GM20000 (cell line): Measurements from ENCODE around the gene POFUT2.

ENCODE experiments used
- DNase-seq: peaks from one replicate; pipeline ENCODE4 v3.0.0; 2012; ENCODE audit warnings: low spot score
- TF ChIP-seq, protein P1 (sequence below): IDR thresholded peaks from 2 replicates; pipeline ENCODE4 v1.5.1; 2012; ENCODE audit warnings: mild to moderate bottlenecking, control low read depth; ENCODE audit errors: extremely low read depth, missing control alignments

POFUT2 gene

DNA sequence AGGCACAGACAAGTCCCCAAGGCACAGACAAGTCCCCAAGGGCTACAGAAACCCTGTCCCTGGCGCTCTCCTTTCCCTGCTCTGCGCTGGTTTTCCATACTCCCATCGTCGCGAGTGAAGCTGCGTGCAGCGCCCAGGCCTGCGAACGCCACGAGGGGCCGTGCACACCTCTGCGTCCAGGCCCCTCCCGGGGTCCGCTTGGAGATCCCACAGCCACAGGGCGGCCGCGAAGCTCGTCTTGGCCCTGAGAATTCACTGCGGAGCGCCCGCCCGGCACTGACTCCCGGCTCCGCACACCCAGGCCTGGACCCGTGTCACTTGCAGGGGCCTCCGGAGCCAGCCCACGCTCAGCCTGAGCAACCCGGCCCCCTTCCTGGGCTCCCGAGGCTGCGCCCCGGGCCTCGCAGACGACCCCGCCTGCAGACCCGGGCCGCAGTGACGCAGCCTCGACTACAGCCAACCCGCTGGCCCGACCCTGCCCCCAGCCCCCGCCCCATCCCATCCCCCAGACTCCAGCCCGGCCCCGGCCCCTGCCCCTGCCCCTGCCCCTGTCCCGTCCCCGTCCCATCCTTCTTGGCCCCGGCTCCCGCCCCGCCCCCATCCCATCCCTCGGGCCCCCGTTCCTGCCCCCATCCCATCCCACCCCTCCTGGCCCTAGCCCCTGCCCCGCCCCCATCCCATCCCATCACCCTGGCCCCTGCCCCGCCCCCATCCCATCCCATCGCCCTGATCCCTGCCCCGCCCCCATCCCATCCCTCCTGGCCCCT, 841 bp downstream of the POFUT2 start:
- TF ChIP-seq, protein P1, sequence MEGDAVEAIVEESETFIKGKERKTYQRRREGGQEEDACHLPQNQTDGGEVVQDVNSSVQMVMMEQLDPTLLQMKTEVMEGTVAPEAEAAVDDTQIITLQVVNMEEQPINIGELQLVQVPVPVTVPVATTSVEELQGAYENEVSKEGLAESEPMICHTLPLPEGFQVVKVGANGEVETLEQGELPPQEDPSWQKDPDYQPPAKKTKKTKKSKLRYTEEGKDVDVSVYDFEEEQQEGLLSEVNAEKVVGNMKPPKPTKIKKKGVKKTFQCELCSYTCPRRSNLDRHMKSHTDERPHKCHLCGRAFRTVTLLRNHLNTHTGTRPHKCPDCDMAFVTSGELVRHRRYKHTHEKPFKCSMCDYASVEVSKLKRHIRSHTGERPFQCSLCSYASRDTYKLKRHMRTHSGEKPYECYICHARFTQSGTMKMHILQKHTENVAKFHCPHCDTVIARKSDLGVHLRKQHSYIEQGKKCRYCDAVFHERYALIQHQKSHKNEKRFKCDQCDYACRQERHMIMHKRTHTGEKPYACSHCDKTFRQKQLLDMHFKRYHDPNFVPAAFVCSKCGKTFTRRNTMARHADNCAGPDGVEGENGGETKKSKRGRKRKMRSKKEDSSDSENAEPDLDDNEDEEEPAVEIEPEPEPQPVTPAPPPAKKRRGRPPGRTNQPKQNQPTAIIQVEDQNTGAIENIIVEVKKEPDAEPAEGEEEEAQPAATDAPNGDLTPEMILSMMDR = no peak
- DNase-seq = no peak

DNA sequence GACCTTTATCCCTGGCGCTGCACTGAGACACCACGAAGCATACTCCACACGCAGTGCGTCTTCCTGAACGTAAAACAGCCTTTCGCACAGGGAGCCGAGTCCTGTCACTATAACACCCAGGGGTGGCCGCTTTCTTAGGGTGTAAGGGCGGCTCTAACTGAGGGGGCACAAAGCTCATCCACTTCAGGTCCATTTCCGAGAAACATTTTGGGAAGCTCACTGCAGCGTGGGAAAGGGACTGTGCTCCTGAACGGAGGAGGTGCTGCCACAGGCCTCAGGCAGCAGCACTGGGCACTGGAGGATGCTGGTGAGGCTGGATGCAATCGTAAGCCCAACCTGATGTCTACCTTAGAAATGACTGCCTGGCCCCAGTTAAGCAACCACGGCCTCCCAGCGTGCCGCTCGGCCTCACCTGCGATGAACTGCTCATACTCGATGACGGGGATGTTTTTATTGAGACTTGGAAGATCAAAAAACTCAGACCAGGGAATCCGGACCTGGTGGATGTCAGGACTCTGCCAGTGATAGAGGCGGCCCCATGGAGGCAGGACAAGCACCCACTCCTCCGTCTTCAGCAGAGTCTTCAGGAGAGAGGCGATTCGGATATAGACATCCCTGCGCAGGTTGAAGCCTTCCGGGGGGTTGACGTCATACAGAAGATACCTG, 2.3 kb downstream of the POFUT2 start:
- TF ChIP-seq, protein P1 = no peak
- DNase-seq = no peak

DNA sequence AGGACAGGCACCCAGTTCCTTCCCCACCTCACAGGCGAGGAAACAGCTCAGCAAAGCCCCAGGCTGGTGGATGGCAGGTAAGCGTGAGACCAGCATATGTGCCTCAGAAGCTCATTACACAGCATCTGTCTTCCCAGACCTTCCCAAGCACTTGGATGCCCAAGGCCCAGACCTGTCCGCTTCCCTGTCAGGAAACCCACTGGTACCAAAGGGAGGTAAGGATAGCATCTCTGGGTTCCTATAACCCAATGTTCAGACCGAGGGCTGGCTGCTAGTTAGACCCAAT, 3.3 kb downstream of the POFUT2 start:
- TF ChIP-seq, protein P1 = no peak
- no peak for DNase-seq

DNA sequence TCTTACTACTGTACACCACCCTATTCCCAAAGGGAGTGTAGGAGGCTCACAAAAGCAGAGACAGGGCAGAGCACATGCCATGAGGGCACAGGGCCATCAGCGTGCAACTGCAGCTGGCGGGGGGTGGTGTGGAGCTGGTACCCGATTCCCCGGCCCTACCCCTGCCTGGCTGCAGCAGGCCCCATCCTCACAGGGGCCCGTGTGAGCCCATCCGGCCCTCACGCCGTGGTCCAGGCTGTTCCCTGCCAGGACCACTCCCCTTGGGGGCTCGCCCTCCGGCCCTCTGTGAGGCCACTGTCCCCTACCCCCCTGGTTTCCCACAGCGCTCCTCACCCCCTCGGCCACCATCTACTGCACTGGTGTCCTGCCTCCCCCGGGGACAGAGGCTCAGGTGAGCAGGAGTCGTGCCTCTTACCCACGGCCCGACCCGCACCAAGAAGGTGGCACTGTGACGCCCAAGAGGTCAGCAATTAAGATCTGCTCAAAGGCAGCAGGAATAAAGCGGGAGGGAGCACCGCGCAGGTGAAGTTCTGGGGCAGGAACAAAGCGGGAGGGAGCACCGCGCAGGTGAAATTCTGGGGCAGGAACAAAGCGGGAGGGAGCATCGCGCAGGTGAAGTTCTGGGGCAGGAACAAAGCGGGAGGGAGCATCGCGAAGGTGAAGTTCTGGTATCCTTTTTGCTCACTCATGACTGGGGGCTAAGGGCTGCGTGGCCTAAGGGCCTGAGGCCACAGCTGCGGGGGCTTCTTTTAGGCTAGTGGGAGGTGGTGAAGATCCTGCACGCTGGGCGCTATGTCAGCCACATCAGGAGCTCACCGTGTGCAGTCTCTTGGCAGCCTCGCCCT, 3.9 kb downstream of the POFUT2 start:
- DNase-seq = no peak
- TF ChIP-seq, protein P1 = no peak

DNA sequence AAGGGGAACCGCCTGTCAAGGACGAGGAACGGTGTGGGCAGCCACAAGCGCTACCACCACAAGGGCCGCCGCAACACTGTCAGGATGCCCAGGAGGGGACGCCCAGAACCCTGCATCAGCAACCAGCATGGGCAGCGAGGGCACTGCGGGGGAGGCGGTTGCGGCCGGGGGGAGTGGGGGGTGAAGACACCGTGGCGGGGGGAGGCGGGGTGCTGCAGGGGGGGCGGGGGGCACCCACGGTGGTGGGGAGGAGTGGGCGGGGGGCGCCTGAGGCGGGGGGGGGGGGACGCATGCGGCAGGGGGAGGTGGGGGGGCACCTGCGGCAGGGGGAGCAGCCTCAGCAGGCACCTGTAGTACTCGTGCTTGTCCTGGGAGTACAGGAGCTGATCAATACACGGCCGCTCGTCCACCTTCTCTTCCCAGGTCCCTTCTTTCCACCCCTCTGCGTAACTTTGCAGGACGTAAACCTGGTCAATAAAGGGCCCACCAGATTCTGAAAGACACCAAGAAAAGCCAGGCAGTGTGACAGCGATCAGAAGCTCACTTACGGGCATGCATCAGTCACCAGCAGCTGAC, 4.6 kb downstream of the POFUT2 start:
- no peak for DNase-seq

DNA sequence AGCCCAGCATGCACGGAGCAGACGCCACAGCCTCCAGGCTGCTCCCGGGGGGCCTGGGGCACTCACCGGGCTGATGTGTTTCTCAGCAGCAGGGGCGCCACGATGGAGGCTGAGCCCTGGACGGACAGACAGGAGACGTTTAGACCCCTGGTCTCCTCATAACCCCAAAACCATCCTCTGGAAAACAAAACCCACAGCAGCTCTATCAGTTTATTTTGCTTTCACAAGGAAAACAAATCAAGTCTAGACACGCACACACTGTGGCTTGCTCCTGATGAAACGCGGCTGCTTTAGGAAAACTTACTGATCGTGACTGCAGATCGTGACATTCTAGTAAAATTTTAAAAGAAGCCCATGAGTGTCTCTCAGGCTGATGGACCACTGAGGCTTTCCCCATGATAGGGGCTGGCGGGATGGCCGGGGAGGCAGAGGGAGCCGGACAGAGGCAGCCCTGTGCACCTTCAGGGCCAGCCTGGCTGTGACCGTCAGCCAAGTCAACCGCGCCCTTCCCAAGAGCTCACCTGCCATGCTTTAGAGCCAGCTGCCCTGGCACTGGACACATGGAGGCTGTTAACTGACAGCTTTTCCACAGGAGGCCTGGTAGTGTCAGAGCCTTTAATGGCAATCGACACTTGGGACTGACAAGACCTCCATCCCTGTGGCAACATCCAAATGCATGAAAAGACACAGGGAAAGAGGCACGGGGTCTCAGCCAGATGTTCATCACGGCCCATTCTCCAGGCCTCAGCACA, 5.2 kb downstream of the POFUT2 start:
- TF ChIP-seq, protein P1 = no peak
- no peak for DNase-seq

More for the DNA sequence above, 4.6 kb downstream of the POFUT2 start:
- TF ChIP-seq, protein P1 = no peak
